Ishikawa (cell line): ENCODE data around the gene ADAM10.

Source experiments
- CEBPB ChIP-seq: IDR thresholded peaks from 2 replicates; pipeline ENCODE4 v1.6.1; 2012
- CREB1 ChIP-seq: IDR thresholded peaks from 2 replicates; pipeline ENCODE4 v1.6.1; 2012; ENCODE audit warnings: low read depth
- EGR1 ChIP-seq: IDR thresholded peaks from 2 replicates; pipeline ENCODE4 v1.6.1; 2012
- EP300 ChIP-seq: IDR thresholded peaks from 2 replicates; pipeline ENCODE4 v1.6.1; 2012; ENCODE audit warnings: borderline replicate concordance
- FOXM1 ChIP-seq: IDR thresholded peaks from 2 replicates; pipeline ENCODE4 v1.6.1; 2012; ENCODE audit warnings: low read depth, borderline replicate concordance
- MAX ChIP-seq: IDR thresholded peaks from 2 replicates; pipeline ENCODE4 v1.6.1; 2012
- NFIC ChIP-seq: IDR thresholded peaks from 2 replicates; pipeline ENCODE4 v1.6.1; 2012
- RAD21 ChIP-seq: IDR thresholded peaks from 2 replicates; pipeline ENCODE4 v1.6.1; 2012; ENCODE audit warnings: low read depth
- REST ChIP-seq: IDR thresholded peaks from 2 replicates; pipeline ENCODE4 v1.6.1; 2012; ENCODE audit warnings: low read depth, mild to moderate bottlenecking
- TAF1 ChIP-seq: IDR thresholded peaks from 2 replicates; pipeline ENCODE4 v1.6.1; 2012; ENCODE audit warnings: low read depth, mild to moderate bottlenecking
- TCF12 ChIP-seq: IDR thresholded peaks from 2 replicates; pipeline ENCODE4 v1.6.1; 2012; ENCODE audit warnings: low read depth
- TEAD4 ChIP-seq: IDR thresholded peaks from 2 replicates; pipeline ENCODE4 v1.6.1; 2012
- USF1 ChIP-seq: IDR thresholded peaks from 2 replicates; pipeline ENCODE4 v1.6.1; 2012
- YY1 ChIP-seq: IDR thresholded peaks from 2 replicates; pipeline ENCODE4 v1.6.1; 2012; ENCODE audit warnings: low read depth
- ZBTB7A ChIP-seq: IDR thresholded peaks from 2 replicates; pipeline ENCODE4 v1.6.1; 2012; ENCODE audit warnings: low read depth

The ADAM10 gene

GRCh38 chr15:58705105-58705504, 44.4 kb downstream of the ADAM10 start:
- TF ChIP-seq RAD21 (no peak), ZBTB7A (no peak)

GRCh38 chr15:58704155-58704865, 45.2 kb downstream of the ADAM10 start:
- no peak for TF ChIP-seq USF1
- TF ChIP-seq CEBPB, result no peak
- no peak for TF ChIP-seq NFIC
- no peak for TF ChIP-seq YY1
- TF ChIP-seq MAX, result no peak
- TF ChIP-seq TEAD4, result no peak
- no peak for TF ChIP-seq EGR1
- no peak for TF ChIP-seq RAD21
- TF ChIP-seq FOXM1, result no peak
- no peak for TF ChIP-seq TAF1
- no peak for TF ChIP-seq EP300
- no peak for TF ChIP-seq ZBTB7A
- no peak for TF ChIP-seq TCF12
- no peak for TF ChIP-seq CREB1
- no peak for TF ChIP-seq REST

- TF ChIP-seq REST, result no peak
- no peak for TF ChIP-seq TEAD4
- TF ChIP-seq NFIC, result no peak
- no peak for TF ChIP-seq USF1
- TF ChIP-seq MAX, result no peak
- no peak for TF ChIP-seq TAF1
- no peak for TF ChIP-seq YY1
- no peak for TF ChIP-seq CREB1
- no peak for TF ChIP-seq EGR1
- no peak for TF ChIP-seq ZBTB7A
- TF ChIP-seq EP300, result no peak
- no peak for TF ChIP-seq RAD21
Observed at GRCh38 chr15:58703610-58704009, 45.9 kb downstream of the ADAM10 start.

- TF ChIP-seq EGR1 (no peak), YY1 (no peak), TEAD4 (no peak), NFIC (no peak), EP300 (no peak), MAX (no peak), USF1 (no peak), CREB1 (no peak), FOXM1 (no peak), TAF1 (no peak), CEBPB (no peak), TCF12 (no peak)
Observed at GRCh38 chr15:58702233-58702632, 47.3 kb downstream of the ADAM10 start.

- TF ChIP-seq TEAD4 (no peak), TCF12 (no peak), CREB1 (no peak), FOXM1 (no peak), ZBTB7A (no peak), REST (no peak), MAX (no peak), EP300 (no peak), TAF1 (no peak), YY1 (no peak), RAD21 (no peak), EGR1 (no peak), NFIC (no peak), CEBPB (no peak), USF1 (no peak)
Observed at GRCh38 chr15:58701376-58701775, 48.1 kb downstream of the ADAM10 start.
